Activated CD4-positive, alpha-beta T cell treated with anti-CD3 and anti-CD28 coated beads, Interleukin-2, amount 50 U/mL, for 4 hours (primary cell): ENCODE results near the gene RFX2.
A peak's percentile ranks its signal among the peaks of the same experiment; 100 is the strongest.

Source experiments
- DNase-seq, 2 experiments: peaks; one replicate each; pipeline ENCODE4 v3.0.0-alpha.2; 2020

RFX2 gene

DNA sequence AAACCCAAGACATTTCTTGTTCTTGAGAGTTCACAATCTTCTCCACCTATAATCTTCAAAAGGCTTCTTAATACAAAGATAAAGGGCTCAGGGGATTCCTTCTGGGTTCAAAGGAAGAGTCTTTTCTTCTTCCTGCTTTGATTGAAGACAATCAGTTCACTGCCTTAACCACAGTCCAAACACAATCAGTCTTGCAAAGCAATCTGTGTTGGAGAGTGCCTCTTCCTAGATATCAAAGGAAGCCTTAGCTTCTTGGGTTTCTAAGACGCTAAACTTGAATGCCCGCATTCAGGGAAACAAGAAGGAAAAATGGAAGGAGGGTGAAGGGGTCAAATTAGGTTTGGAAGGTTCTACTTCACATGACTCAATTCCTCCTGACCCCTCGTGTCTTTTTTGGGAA lies 159.6 kb downstream of the RFX2 start:
- no peak for DNase-seq

GRCh38 chr19:5949792-5950305 lies 160.5 kb downstream of the RFX2 start:
- DNase-seq, result peak; percentile 13 to 15

- peak; percentile 11 to 15 for DNase-seq
Measured at GRCh38 chr19:5948752-5949564, 161.3 kb downstream of the RFX2 start.

- DNase-seq, result no peak
Measured at GRCh38 chr19:5947435-5947834, 162.9 kb downstream of the RFX2 start.

DNA sequence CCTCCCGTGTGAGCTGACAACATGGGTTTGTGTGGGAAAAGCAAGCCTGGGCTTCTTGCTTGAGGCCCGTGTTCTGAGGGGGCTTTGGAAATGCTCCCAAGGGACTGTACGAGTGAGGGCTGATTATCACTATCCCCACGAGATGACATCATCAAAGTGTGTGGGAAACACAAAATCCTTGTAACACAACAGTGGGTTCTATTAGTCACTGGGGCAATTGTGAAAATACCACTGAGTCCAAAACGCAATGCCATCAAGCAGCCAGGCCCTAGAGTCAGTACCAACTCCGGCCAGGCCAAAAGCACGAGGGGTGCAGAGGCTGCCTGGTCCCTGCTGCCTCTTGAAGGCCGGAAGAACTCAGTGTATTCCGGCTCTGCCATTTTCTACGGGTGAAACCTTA lies 166.7 kb downstream of the RFX2 start:
- DNase-seq, result no peak
